CD1c-positive myeloid dendritic cell (primary cell): ENCODE results near the gene MANSC4.

Experiments
- DNase-seq: peaks from one replicate; pipeline ENCODE4 v3.0.0-alpha.2; 2016; ENCODE audit errors: extremely low spot score

MANSC4 gene

GRCh38 chr12:27800819-27801218 lies 20.8 kb upstream of the MANSC4 start:
- no peak for DNase-seq

DNA sequence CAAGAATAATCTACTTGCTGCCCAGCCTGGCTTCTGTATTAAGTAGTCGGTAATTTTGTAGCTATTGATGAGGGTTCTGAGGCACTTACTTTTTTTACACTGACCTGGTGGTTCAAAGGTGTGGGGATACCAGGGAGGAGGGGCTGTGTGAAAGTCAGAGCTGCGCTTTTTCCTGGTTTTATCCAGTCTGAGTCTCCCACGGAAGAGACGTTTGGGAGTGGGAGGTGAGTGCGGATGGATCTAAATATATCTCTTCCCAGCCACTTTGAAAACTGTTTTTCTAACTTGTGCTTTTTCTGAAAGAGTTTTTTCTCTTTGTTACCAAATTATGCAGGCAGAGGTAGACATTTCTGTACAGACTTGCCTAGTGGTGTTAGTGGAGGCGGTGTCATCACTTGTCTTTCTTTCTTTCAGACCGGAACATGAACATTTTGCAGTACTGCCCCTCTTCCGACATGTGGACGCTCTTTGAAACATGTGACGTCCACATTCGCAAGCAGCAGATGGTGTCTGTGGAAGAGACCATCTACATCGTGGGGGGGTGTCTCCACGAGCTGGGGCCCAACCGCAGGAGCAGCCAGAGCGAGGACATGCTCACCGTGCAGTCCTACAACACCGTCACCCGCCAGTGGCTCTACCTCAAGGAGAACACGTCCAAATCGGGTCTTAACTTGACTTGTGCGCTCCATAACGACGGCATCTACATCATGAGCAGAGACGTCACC lies 17.4 kb upstream of the MANSC4 start:
- no peak for DNase-seq

DNA sequence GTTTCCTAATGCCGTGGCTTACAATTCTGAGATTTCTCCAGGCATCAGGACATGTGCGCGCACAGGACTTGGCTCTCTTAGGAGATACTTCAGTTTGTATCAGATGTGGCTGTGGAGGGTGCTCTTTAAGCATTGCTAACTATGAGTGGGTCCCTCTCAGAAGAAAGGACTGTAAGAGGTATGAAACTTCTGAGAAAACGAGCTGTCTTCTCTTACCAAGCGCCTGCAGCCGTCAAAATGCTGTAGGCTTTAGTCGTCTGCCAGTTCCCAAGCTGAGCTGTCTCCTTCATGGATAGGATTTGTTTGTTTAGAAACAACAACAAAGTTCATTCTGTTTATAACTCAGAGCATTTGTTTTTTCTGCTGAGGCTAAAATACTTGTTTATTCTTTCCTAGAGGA lies 16.1 kb upstream of the MANSC4 start:
- DNase-seq = no peak

- no peak for DNase-seq
Measured at GRCh38 chr12:27794818-27795584, 15.0 kb upstream of the MANSC4 start.

GRCh38 chr12:27790179-27790578 lies 10.1 kb upstream of the MANSC4 start:
- DNase-seq = no peak

GRCh38 chr12:27787559-27787958 lies 7.5 kb upstream of the MANSC4 start:
- DNase-seq = no peak

- peak; percentile 5 for DNase-seq
Measured at GRCh38 chr12:27785882-27786570, 6.0 kb upstream of the MANSC4 start.

- no peak for DNase-seq
Measured at GRCh38 chr12:27782481-27782880, 2.4 kb upstream of the MANSC4 start.

GRCh38 chr12:27781680-27782079 lies 1.6 kb upstream of the MANSC4 start:
- no peak for DNase-seq

- no peak for DNase-seq
Measured at GRCh38 chr12:27780612-27781408, 774 bp upstream of the MANSC4 start.

DNA sequence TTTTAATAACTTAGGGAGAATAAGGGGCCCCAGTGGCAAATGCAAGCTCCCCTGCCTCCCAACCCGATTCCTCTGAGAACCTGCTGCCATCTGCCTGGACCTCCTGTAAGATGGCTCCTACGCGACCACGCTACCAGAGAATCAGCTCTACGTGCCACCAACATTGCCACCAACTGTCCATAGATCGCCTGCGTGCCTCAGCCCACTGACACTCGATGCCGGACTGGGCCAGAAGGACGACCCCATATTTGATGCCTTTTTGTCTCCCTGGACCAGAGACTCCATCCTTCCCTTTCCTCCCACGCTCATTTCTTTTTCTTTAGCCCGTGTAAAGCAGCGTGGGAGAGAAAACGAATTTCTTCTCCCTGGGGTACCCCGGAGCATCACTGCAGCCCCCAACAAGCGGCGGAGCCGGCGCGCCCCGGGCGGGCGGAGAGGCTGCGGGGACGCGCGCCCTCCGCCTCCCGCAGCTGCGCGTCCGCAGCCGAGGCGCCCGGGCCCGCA lies 568 bp downstream of the MANSC4 start:
- no peak for DNase-seq

- DNase-seq = no peak
Measured at GRCh38 chr12:27778206-27778605, 1.8 kb downstream of the MANSC4 start.

DNA sequence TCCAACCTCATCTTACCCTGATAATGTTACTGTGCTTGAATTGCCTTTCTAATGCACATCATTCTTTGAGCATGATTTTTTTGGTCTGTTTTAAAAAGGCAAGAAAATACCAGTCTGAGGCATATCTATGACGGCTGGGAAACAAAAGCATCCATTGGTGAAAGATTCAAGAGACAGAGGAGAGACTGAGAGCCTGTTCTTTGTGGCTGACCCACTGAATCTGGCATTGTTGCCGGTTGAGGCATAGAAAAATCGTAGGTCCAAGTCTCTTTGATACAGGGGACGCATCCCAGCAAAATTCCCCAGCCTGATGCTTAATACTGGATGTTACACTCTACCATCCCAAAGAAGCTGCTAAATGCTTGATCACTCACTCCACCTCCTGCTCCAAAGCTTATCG lies 2.9 kb downstream of the MANSC4 start:
- no peak for DNase-seq

DNA sequence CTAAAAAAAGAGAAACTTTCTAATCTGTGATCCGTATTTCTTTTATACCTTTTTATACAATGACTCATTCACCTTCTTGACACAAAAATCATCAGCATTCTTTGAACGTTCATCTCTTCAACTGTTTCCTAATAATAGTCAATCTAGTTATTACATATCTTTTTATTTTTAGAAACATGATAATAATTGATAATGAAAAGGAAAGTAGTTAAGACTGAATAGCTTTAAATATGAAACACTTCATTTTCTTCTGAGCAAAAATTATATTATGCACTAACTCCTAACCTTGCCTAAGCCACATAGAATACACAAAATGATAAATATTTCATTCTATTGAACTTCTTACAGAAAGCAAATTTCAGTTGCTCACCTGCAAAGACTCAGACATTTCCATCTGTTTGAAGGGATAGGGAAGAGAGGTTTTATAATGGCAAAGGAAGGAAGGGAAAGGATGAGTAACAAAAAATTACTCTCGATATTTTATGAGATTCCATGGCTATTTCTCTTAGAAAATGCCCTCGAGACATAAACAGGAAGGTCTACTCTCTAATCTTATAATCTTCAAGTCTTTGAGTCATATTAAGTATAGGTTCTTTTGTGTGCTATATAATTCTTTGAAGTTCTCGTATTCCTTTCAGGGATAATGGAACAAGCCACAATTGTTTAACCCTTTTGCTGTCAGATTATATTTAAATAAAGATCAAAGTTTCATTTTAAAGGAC lies 7.5 kb downstream of the MANSC4 start:
- DNase-seq = no peak

DNA sequence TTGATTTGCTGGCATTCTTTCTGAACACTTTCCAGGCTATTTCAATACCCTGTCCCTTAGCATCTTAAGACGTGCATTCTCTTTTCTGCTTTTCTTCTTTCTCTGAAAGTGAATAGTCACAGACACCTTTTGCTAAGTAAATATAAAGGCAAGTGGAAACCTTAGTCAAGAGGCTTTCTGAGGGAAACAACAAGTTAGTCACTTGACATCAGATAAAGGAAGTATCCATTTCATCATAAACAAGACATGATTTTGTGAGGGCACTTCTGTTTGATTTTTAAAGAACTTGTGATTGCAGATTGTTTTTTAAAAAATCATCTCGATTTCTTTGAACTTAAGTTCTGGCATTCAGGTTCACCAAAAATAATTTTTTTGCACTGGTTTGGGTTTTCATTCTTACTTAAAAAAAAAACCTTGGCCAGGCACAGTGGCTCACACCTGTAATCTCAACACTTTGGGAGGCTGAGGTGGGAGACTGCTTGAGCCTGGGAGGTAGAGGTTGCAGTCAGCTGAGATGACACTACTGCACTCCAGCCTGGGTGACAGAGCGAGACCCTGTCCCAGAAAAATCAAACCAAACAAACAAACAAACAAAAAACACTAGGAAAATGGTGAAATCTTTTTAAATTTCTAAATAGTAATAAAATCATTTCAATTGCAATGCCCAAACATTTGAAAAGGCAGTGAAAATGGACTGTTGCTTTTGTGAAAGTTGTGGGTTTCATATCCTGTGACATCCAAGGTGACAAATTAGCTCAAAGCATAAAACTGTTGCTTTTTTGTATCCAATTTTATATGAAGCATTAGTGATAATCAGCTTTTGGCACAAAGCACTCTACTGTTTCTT lies 8.3 kb downstream of the MANSC4 start:
- DNase-seq = no peak

DNA sequence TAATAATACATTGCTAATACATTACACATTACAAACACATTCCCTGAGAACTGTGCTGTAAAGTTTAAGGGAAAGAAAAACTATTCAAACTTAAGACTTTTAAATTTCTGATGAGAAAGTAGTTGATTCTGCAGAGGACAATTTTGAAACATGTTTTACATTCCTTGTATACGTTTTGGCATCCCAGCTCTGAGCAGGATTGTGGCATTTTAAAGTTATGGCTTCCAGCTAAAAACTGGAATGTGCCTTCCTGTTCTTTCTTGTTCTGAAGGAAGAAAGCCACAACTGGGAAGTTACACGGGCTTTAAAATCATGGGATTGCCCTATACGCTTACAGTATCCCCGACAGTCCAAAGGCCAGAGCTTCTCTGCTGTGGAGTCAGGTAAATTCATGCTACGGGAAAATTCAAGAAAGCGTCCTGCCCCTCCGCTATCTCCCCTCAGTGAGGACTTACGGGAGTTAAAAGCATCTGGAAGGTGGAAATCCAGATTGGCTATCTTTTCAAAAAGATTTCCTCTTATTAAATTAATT lies 10.8 kb downstream of the MANSC4 start:
- no peak for DNase-seq

DNA sequence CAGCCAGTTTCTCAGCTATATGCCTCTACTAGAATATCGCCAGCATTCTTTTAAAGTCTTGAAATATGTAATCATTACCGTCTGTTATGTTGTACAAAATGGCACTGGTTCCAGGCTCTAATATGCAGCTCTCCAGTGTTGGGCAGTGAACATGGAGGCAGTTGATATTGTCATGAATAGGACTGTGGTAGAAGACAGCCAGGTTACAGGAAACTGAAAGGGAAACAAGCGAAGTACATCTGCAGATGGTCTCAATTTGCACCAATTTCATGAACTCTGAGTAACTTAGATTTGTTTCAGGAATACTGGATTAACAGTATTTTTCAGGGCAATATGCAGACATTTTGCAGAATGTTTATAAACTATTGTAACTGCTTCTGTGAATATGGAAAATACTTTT lies 13.4 kb downstream of the MANSC4 start:
- no peak for DNase-seq

DNA sequence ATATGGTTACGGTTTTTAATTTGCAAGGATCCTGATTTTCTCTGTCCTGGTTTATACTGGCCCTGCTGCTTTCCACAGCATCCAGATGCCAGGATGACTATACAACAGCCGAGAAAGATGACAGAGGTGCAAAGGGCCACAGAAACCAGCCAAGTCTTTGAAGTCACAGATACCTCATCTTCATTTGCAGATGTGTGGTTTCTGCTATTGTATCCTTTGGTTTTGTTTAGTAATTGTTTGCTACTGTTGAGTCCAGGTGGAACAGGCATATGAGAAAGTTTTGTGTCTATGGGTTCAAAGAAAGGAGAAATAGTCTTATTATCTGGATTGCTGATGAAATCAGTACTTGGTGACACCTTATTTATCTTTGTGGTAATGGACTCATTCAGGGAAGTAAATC lies 17.3 kb downstream of the MANSC4 start:
- DNase-seq = no peak

DNA sequence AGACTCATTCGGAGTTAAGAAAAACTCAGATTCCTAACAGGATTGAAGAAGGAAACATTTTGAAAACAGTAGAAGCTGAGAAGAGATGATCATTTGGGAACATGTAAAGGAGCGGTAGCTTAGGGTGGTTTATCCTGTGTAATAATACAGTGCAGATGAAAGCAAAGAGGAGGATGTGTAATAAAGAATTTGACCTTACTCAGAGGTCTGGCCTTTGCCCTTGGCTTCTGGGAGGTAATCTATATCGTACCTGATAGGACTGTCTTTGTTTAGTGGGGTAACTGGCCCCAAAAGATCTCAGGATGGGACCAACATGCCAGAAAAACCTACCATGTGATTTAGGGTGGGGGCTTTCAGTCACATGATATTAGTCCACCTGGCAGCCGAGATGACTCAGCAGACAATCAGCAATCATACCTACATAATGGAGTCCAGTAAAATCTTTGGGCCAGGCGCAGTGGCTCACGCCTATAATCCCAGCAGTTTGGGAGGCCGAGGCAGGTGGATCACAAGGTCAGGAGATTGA lies 23.3 kb downstream of the MANSC4 start:
- no peak for DNase-seq

GRCh38 chr12:27754795-27755194 lies 25.2 kb downstream of the MANSC4 start:
- DNase-seq = no peak
